ENCODE data around the gene C2CD4C.

- TF ChIP-seq CTCF (IDR thresholded peaks at IDR 0.05; ENCODE audit: low read length) = no peak
- TF ChIP-seq EZH2 (IDR thresholded peaks at IDR 0.05; ENCODE audit: borderline replicate concordance, low read length) = no peak
These were observed 11.0 kb upstream of the C2CD4C start for GRCh38 chr19:419721-420515.

All from OCI-LY1 (cell line).